Measurements from ENCODE around the gene ARHGEF2.

Gene ARHGEF2

DNA sequence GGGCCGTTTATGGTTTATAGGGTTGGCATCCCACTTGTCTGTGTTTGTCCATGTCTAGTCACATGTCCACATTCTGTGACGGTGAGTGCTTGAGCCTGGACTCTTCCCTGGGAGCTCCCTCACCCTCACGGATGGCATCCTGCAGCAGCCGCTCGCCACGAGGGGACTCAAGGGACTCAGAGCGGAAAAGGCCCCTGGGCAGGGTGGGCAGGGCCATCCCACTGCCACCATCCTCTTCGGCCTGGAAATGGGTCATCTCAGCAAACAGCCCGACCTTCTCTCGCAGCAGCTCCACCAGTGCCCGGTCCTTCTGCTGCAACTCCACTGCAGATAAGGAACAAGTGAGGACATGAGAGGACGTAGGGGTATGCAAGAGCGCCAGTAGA lies 25.8 kb downstream of the ARHGEF2 start:
- H3K4me3 ChIP-seq (ENCODE audit: low read depth, low read length), result no peak overlapping the region
- TF ChIP-seq CTCF (IDR thresholded peaks at IDR 0.05; ENCODE audit: low read depth, low read length) (no peak), MYC (IDR thresholded peaks at IDR 0.05; ENCODE audit: low read depth, low read length) (no peak), POLR2A (IDR thresholded peaks at IDR 0.05; ENCODE audit: extremely low read depth, insufficient read length) (no peak)
- TF ChIP-seq, protein P1, sequence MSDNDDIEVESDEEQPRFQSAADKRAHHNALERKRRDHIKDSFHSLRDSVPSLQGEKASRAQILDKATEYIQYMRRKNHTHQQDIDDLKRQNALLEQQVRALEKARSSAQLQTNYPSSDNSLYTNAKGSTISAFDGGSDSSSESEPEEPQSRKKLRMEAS (IDR thresholded peaks at IDR 0.05; ENCODE audit: low read depth, low read length), result no peak
- DNase-seq (ENCODE audit: low read depth), result no peak

GRCh38 chr1:155951753-155952504 lies 26.4 kb downstream of the ARHGEF2 start:
- no peak overlapping the region for H3K4me3 ChIP-seq (ENCODE audit: low read depth, low read length)
- no peak for DNase-seq (ENCODE audit: low read depth)
- TF ChIP-seq, protein P1 (IDR thresholded peaks at IDR 0.05; ENCODE audit: low read depth, low read length), result no peak
- peak; percentile 19 for TF ChIP-seq POLR2A (IDR thresholded peaks at IDR 0.05; ENCODE audit: extremely low read depth, insufficient read length)
- no peak for TF ChIP-seq CTCF (IDR thresholded peaks at IDR 0.05; ENCODE audit: low read depth, low read length)

GRCh38 chr1:155950829-155951228 lies 27.5 kb downstream of the ARHGEF2 start:
- TF ChIP-seq MYC (IDR thresholded peaks at IDR 0.05; ENCODE audit: low read depth, low read length), result no peak
- no peak for TF ChIP-seq POLR2A (IDR thresholded peaks at IDR 0.05; ENCODE audit: extremely low read depth, insufficient read length)
- TF ChIP-seq, protein P1 (IDR thresholded peaks at IDR 0.05; ENCODE audit: low read depth, low read length), result no peak
- no peak for TF ChIP-seq CTCF (IDR thresholded peaks at IDR 0.05; ENCODE audit: low read depth, low read length)
- no peak for DNase-seq (ENCODE audit: low read depth)
- no peak overlapping the region for H3K4me3 ChIP-seq (ENCODE audit: low read depth, low read length)

DNA sequence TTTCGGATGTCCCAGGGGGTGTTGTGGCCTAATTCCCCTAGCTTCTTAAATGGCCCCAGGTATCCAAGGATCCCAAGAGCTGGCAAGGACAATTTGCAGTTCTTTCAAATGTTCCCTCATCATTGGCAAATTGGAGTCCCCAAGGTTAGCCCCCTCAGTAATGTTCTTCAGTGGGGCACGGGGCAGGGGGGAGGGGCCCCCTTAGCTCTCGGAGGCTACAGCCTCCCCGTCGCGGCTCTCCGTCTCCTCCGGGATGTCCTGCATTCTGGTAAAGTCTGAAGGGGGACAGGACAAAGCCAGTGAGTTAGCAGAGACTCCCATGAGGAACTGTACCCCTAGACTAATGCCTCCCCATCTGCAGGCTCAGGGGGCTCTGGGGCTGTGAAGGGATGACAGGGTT lies 30.6 kb downstream of the ARHGEF2 start:
- no peak overlapping the region for H3K4me3 ChIP-seq (ENCODE audit: low read depth, low read length)
- no peak for DNase-seq (ENCODE audit: low read depth)
- TF ChIP-seq MYC (IDR thresholded peaks at IDR 0.05; ENCODE audit: low read depth, low read length) (no peak), CTCF (IDR thresholded peaks at IDR 0.05; ENCODE audit: low read depth, low read length) (no peak), POLR2A (IDR thresholded peaks at IDR 0.05; ENCODE audit: extremely low read depth, insufficient read length) (no peak)
- TF ChIP-seq, protein P1 (IDR thresholded peaks at IDR 0.05; ENCODE audit: low read depth, low read length), result no peak

DNA sequence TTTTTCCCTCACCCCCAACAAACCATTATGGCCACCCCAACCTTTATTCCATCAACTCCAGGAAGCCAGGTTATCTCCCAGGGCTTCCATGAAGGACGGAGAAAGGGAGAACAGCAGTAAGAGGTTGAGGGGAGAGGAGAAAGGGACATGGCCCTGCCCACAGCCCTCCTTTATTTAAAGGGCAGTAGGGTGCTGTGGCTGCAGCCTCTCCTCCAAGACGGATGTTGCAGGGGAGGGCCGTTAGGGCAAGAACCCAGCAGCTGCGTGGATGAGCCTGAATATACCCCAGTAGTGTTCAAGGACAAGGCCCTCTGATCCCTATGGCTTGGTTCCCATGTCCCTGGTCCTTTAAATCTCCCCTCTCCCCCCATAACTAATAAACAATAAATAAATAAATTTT lies 31.1 kb downstream of the ARHGEF2 start:
- H3K4me3 ChIP-seq (ENCODE audit: low read depth, low read length), result no peak overlapping the region
- no peak for DNase-seq (ENCODE audit: low read depth)
- no peak for TF ChIP-seq CTCF (IDR thresholded peaks at IDR 0.05; ENCODE audit: low read depth, low read length)
- no peak for TF ChIP-seq MYC (IDR thresholded peaks at IDR 0.05; ENCODE audit: low read depth, low read length)
- TF ChIP-seq POLR2A (IDR thresholded peaks at IDR 0.05; ENCODE audit: extremely low read depth, insufficient read length), result no peak
- TF ChIP-seq, protein P1 (IDR thresholded peaks at IDR 0.05; ENCODE audit: low read depth, low read length), result no peak

Measured in NB4 (cell line).